ENCODE results near the gene SDE2. TPM values are rescaled to one million over a fixed set of nuclear protein-coding genes. Genes with fewer than 3 reads are reported as not detected.

SDE2 gene
- total and polyA plus RNA-seq, 10 of the 15 experiments (the other 5 are each of a cell fraction or from before 2014, with no cell fraction given): 2.7 to 19.4 (median 12.6) TPM

GRCh38 chr1:226029568-226030225, 30.6 kb upstream of the SDE2 start:
- peaks cover 26% of the 10 kb centered on the region for H3K4me1 ChIP-seq (ENCODE audit: control insufficient read depth, insufficient read depth, low read length)
- BruUV-seq (replicated peaks): no TSS peak
- ChIA-PET POLR2A (interaction anchor here (0.5 to 3.6 kb wide), 14 partner anchors 19 to 252 kb away, joined by 3 to 32 read pairs (median 6); partner anchors contain the start of genes H3-3A, SDE2 and SRP9), CTCF (interaction anchor here (0.9 to 3.8 kb wide), 9 partner anchors 12 to 264 kb away, joined by 3 to 15 read pairs (median 6); partner anchors contain the start of gene SDE2), SMC1A (ENCODE audit: uncharacterized antibody, unreplicated experiment) (interaction anchor here (0.6 to 4.3 kb wide), 10 partner anchors 10 to 394 kb away, joined by 3 to 39 read pairs (median 5); partner anchors contain the start of gene SDE2), RAD21 (ENCODE audit: unreplicated experiment) (interaction anchor here (0.7 to 2.7 kb wide), 10 partner anchors 27 to 56 kb away, joined by 3 to 27 read pairs (median 6); partner anchors contain the start of genes H3-3A and SDE2)
- no peak overlapping the region for H3K4me3 ChIP-seq
- ATAC-seq: peak; percentile 49
- in situ Hi-C loops (cut with MboI): no loop called here
- intact Hi-C loops (cut with micrococcal nuclease; ENCODE audit: unreplicated experiment): loop anchor here (1.0 kb wide), 1 partner anchor 29 kb away; no protein-coding TSS in a partner anchor
- H3K9ac ChIP-seq (ENCODE audit: control insufficient read depth, insufficient read depth, low read length): no peak overlapping the region
- peak; percentile 34; the same call in 1 of the 2 replicates for TF ChIP-seq RUNX3 (IDR thresholded peaks at IDR 0.05; ENCODE audit: low read length)
- TF ChIP-seq CHD2 (IDR thresholded peaks at IDR 0.05; ENCODE audit: borderline replicate concordance, low read depth, low read length): no peak
- TF ChIP-seq JUNB (IDR thresholded peaks at IDR 0.05): peak; percentile 46; the same call in 1 of the 2 replicates
- peak; percentile 43; the same call in 1 of the 2 replicates for TF ChIP-seq SPI1 (IDR thresholded peaks at IDR 0.05; ENCODE audit: borderline replicate concordance, insufficient read depth, low read depth, low read length)
- H3K27me3 ChIP-seq (replicated peaks in 1 of 2; ENCODE audit: control insufficient read depth in 2 of 2, insufficient read depth in 2 of 2, low read length in 1 of 2): no peaks in the 10 kb centered on the region
- H4K20me1 ChIP-seq (ENCODE audit: control insufficient read depth, insufficient read depth): no peaks in the 10 kb centered on the region
- FAIRE-seq: peak; percentile 31
- peak overlapping the region; percentile 22 for H2AFZ ChIP-seq (ENCODE audit: control insufficient read depth, low read depth, low read length)
- peak overlapping the region; percentile 69 for H3K4me2 ChIP-seq (ENCODE audit: control insufficient read depth, insufficient read depth)
- 37% methylated on average over 7 of the region's 7 CpGs for WGBS (ENCODE audit: insufficient coverage, insufficient replicate concordance, low lambda C conversion rate, missing lambda C conversion rate)
- no peaks in the 10 kb centered on the region for H3K79me2 ChIP-seq (ENCODE audit: control insufficient read depth, insufficient read depth, low read length)
- DNase-seq (ENCODE audit: low read depth, low spot score): no peak
- no peaks in the 10 kb centered on the region for H3K36me3 ChIP-seq (ENCODE audit: control insufficient read depth in 2 of 2, insufficient read depth in 2 of 2, low read length in 1 of 2)
- peak overlapping the region; percentile 36 for H3K27ac ChIP-seq (ENCODE audit: control insufficient read depth, insufficient read depth)
- no peaks in the 10 kb centered on the region for H3K9me3 ChIP-seq (replicated peaks; ENCODE audit: control insufficient read depth, insufficient read depth, low read length)

- Histone ChIP-seq H3K36me3 (ENCODE audit: control insufficient read depth in 2 of 2, insufficient read depth in 2 of 2, low read length in 1 of 2) (no peaks in the 10 kb centered on the region), H3K79me2 (ENCODE audit: control insufficient read depth, insufficient read depth, low read length) (no peaks in the 10 kb centered on the region), H3K4me3 (no peak overlapping the region), H3K9ac (ENCODE audit: control insufficient read depth, insufficient read depth, low read length) (no peak overlapping the region), H3K27ac (ENCODE audit: control insufficient read depth, insufficient read depth) (peak overlapping the region; percentile 36), H3K9me3 (replicated peaks; ENCODE audit: control insufficient read depth, insufficient read depth, low read length) (no peaks in the 10 kb centered on the region), H3K4me1 (ENCODE audit: control insufficient read depth, insufficient read depth, low read length) (peaks cover 26% of the 10 kb centered on the region), H2AFZ (ENCODE audit: control insufficient read depth, low read depth, low read length) (no peak overlapping the region), H3K27me3 (replicated peaks in 1 of 2; ENCODE audit: control insufficient read depth in 2 of 2, insufficient read depth in 2 of 2, low read length in 1 of 2) (no peaks in the 10 kb centered on the region), H4K20me1 (ENCODE audit: control insufficient read depth, insufficient read depth) (no peaks in the 10 kb centered on the region), H3K4me2 (ENCODE audit: control insufficient read depth, insufficient read depth) (peak overlapping the region; percentile 69; the same call in 1 of the 2 replicates)
- intact Hi-C loops (cut with micrococcal nuclease; ENCODE audit: unreplicated experiment): loop anchor here (1.0 kb wide), 1 partner anchor 29 kb away; no protein-coding TSS in a partner anchor
- ChIA-PET POLR2A (interaction anchor here (0.6 to 3.6 kb wide), 15 partner anchors 9 to 251 kb away, joined by 3 to 32 read pairs (median 8); partner anchors contain the start of genes H3-3A and SDE2), SMC1A (ENCODE audit: uncharacterized antibody, unreplicated experiment) (interaction anchor here (0.6 to 4.3 kb wide), 9 partner anchors 10 to 395 kb away, joined by 3 to 39 read pairs (median 6); partner anchors contain the start of gene SDE2), RAD21 (ENCODE audit: unreplicated experiment) (interaction anchor here (0.7 to 2.7 kb wide), 11 partner anchors 26 to 57 kb away, joined by 3 to 27 read pairs (median 4); partner anchors contain the start of genes H3-3A and SDE2), CTCF (interaction anchor here (0.7 to 3.8 kb wide), 10 partner anchors 25 to 264 kb away, joined by 3 to 15 read pairs (median 6); partner anchors contain the start of gene SDE2)
- DNase-seq (ENCODE audit: low read depth, low spot score) (peak; percentile 59), FAIRE-seq (peak; percentile 27), ATAC-seq (peak; percentile 93)
- 26% methylated on average over 7 of the region's 7 CpGs for WGBS (ENCODE audit: insufficient coverage, insufficient replicate concordance, low lambda C conversion rate, missing lambda C conversion rate)
- no TSS peak for BruUV-seq (replicated peaks)
- in situ Hi-C loops (cut with MboI): no loop called here
- no peak for TF ChIP-seq TCF7 (IDR thresholded peaks at IDR 0.05; ENCODE audit: borderline replicate concordance)
- TF ChIP-seq NFXL1 (IDR thresholded peaks at IDR 0.05; ENCODE audit: borderline replicate concordance): no peak
- TF ChIP-seq SMARCA5 (IDR thresholded peaks at IDR 0.05): no peak
- no peak for TF ChIP-seq FOXM1 (IDR thresholded peaks at IDR 0.05; ENCODE audit: low read depth, low read length)
- peak; percentile 93 for TF ChIP-seq RAD51 (IDR thresholded peaks at IDR 0.05)
- TF ChIP-seq ZNF384 (IDR thresholded peaks at IDR 0.05; ENCODE audit: borderline replicate concordance, low read depth, low read length): peak; percentile 96
- TF ChIP-seq MTA2 (IDR thresholded peaks at IDR 0.05; ENCODE audit: low read depth): peak; percentile 69; the same call in 1 of the 2 replicates
- TF ChIP-seq ZNF24 (IDR thresholded peaks at IDR 0.05): no peak
- no peak for TF ChIP-seq NBN (IDR thresholded peaks at IDR 0.05)
- no peak for TF ChIP-seq STAT1 (conservative IDR thresholded peaks at IDR 0.05)
- no peak for TF ChIP-seq ZNF207 (IDR thresholded peaks at IDR 0.05; ENCODE audit: borderline replicate concordance)
- no peak for TF ChIP-seq ZNF217 (IDR thresholded peaks at IDR 0.05)
- peak; percentile 93 for TF ChIP-seq NR2F1 (conservative IDR thresholded peaks at IDR 0.05)
These were observed 30.0 kb upstream of the SDE2 start for GRCh38 chr1:226029093-226029496.
